H1 (cell line): ENCODE results near the gene YIPF5. TPM values are rescaled to one million over a fixed set of nuclear protein-coding genes. Genes with fewer than 3 reads are reported as not detected.

Source experiments
- CTCF ChIA-PET: fragments of 300-600 bp; sonication (Branson Sonifier 250); formaldehyde crosslinking; loops from one replicate; lab custom pipeline; 2021; ENCODE audit not compliant: partially characterized antibody; lab: Charles Lee
- POLR2A ChIA-PET: fragments of 300-600 bp; sonication (Branson Sonifier 250); formaldehyde crosslinking; loops from one replicate; lab custom pipeline; 2021; ENCODE audit warnings: inconsistent platforms; ENCODE audit not compliant: partially characterized antibody; lab: Charles Lee
- DNase-seq, 2 experiments: peaks; one replicate each; pipeline versions ENCODE4 v3.0.0 to v3.0.0-alpha.2; 2010 to 2022; ENCODE audit warnings: low spot score in 2 of 2, low read depth in 1 of 2, mixed read lengths in 1 of 2
- FAIRE-seq: peaks from 2 replicates; lab custom pipeline; 2011; peaks lifted over from hg19 to GRCh38; lab: Jason Lieb, UNC
- H2AFZ ChIP-seq: 2 replicates; pipeline ENCODE4 v1.8.1; 2012; ENCODE audit warnings: low read length, inconsistent platforms
- H2AK5ac ChIP-seq: 2 replicates; pipeline ENCODE4 v1.6.1; 2013; ENCODE audit warnings: low read depth, low read length
- H2BK120ac ChIP-seq: replicated peaks from 2 replicates; pipeline ENCODE3; 2013; ENCODE audit warnings: low read depth, low read length, inconsistent platforms
- H2BK12ac ChIP-seq: 2 replicates; pipeline ENCODE4 v1.6.1; 2013; ENCODE audit warnings: low read depth, low read length
- H2BK15ac ChIP-seq: 2 replicates; pipeline ENCODE4 v1.6.1; 2013; ENCODE audit warnings: low read length
- H2BK20ac ChIP-seq: 2 replicates; pipeline ENCODE4 v1.6.1; 2013; ENCODE audit warnings: low read length
- H2BK5ac ChIP-seq: 2 replicates; pipeline ENCODE4 v1.6.1; 2013; ENCODE audit warnings: low read depth, low read length
- H3K14ac ChIP-seq: 2 replicates; pipeline ENCODE4 v1.6.1; 2013; ENCODE audit warnings: inconsistent platforms; ENCODE audit not compliant: insufficient read length
- H3K18ac ChIP-seq: 2 replicates; pipeline ENCODE4 v1.6.1; 2013; ENCODE audit warnings: low read length; ENCODE audit errors: extremely low read depth
- H3K23ac ChIP-seq: 2 replicates; pipeline ENCODE4 v1.6.1; 2013; ENCODE audit warnings: inconsistent platforms; ENCODE audit not compliant: insufficient read length
- H3K23me2 ChIP-seq: 2 replicates; pipeline ENCODE4 v1.6.1; 2013; ENCODE audit warnings: low read depth, low read length
- H3K27ac ChIP-seq: 2 replicates; pipeline ENCODE4 v1.6.1; 2011; ENCODE audit warnings: low read depth, low read length, inconsistent platforms
- H3K27me3 ChIP-seq, 4 experiments: replicated peaks in 1 of 4; 1 replicate in 1 of 4; 2 replicates in 3 of 4; pipeline versions ENCODE4 v1.6.1 to v1.8.1; 2011 to 2013; ENCODE audit warnings: low read length in 3 of 4, mild to moderate bottlenecking in 3 of 4, inconsistent platforms in 2 of 4, mixed read lengths in 2 of 4, moderate library complexity in 1 of 4; ENCODE audit not compliant: control insufficient read depth in 3 of 4, insufficient read depth in 3 of 4; ENCODE audit errors: extremely low read depth in 1 of 4
- H3K36me3 ChIP-seq, 4 experiments: 2 replicates each; pipeline versions ENCODE4 v1.6.1 to v1.8.1; 2011 to 2013; ENCODE audit warnings: mild to moderate bottlenecking in 4 of 4, low read length in 3 of 4, moderate library complexity in 2 of 4, control low read depth in 1 of 4, inconsistent platforms in 1 of 4; ENCODE audit not compliant: insufficient read depth in 4 of 4, control insufficient read depth in 2 of 4
- H3K4ac ChIP-seq: replicated peaks from 2 replicates; pipeline ENCODE3; 2013; ENCODE audit warnings: low read length, low read depth, mixed read lengths, inconsistent platforms; ENCODE audit not compliant: insufficient read length
- H3K4me1 ChIP-seq, 4 experiments: replicated peaks in 1 of 4; 1 replicate in 1 of 4; 2 replicates in 3 of 4; pipeline versions ENCODE4 v1.6.1 to v1.8.1; 2011 to 2013; ENCODE audit warnings: low read length in 3 of 4, inconsistent platforms in 2 of 4, mixed read lengths in 1 of 4; ENCODE audit not compliant: insufficient read depth in 4 of 4, control insufficient read depth in 3 of 4
- H3K4me2 ChIP-seq, 2 experiments: 2 replicates each; pipeline versions ENCODE4 v1.6.1 to v1.8.1; 2011 to 2013; ENCODE audit warnings: low read depth in 2 of 2, low read length in 2 of 2, control low read depth in 1 of 2, inconsistent platforms in 1 of 2, mild to moderate bottlenecking in 1 of 2; ENCODE audit not compliant: insufficient read depth in 1 of 2
- H3K4me3 ChIP-seq, 4 experiments: fragments of 200-600, 300-600 bp in 1 of 4; sonication (generic), shearing (Covaris generic), sonication (Bioruptor Twin) in 1 of 4; 2 replicates each; pipeline versions ENCODE4 v1.5.1 to v1.8.1; 2011 to 2016; ENCODE audit warnings: low read length in 4 of 4, low read depth in 3 of 4, control low read depth in 2 of 4, inconsistent platforms in 2 of 4, mild to moderate bottlenecking in 2 of 4, mixed read lengths in 1 of 4, moderate library complexity in 1 of 4; ENCODE audit not compliant: insufficient read depth in 2 of 4; ENCODE audit errors: extremely low read depth in 1 of 4
- H3K56ac ChIP-seq: replicated peaks from 2 replicates; pipeline ENCODE3; 2013; ENCODE audit warnings: low read depth, mild to moderate bottlenecking, mixed read lengths, low read length, inconsistent platforms; ENCODE audit not compliant: insufficient read length
- H3K79me1 ChIP-seq: 2 replicates; pipeline ENCODE4 v1.6.1; 2013; ENCODE audit warnings: low read depth, low read length, control low read depth
- H3K79me2 ChIP-seq, 2 experiments: 2 replicates each; pipeline versions ENCODE4 v1.6.1 to v1.8.1; 2012 to 2013; ENCODE audit warnings: low read length in 2 of 2, mild to moderate bottlenecking in 2 of 2, inconsistent platforms in 1 of 2; ENCODE audit not compliant: insufficient read depth in 2 of 2, control insufficient read depth in 1 of 2
- H3K9ac ChIP-seq, 4 experiments: replicated peaks in 1 of 4; 1 replicate in 1 of 4; 2 replicates in 3 of 4; pipeline versions ENCODE4 v1.6.1 to v1.8.1; 2011 to 2013; ENCODE audit warnings: low read depth in 3 of 4, low read length in 3 of 4, control low read depth in 2 of 4, mild to moderate bottlenecking in 2 of 4, moderate library complexity in 2 of 4, inconsistent platforms in 1 of 4; ENCODE audit errors: extremely low read depth in 1 of 4
- H3K9me3 ChIP-seq, 2 experiments: 2 replicates each; pipeline versions ENCODE4 v1.6.1 to v1.8.1; 2012 to 2013; ENCODE audit warnings: mild to moderate bottlenecking in 2 of 2, moderate library complexity in 2 of 2, control low read depth in 1 of 2, inconsistent platforms in 1 of 2, low read depth in 1 of 2, low read length in 1 of 2, mixed read lengths in 1 of 2; ENCODE audit not compliant: insufficient read depth in 2 of 2
- H4K20me1 ChIP-seq, 2 experiments: replicated peaks in 1 of 2; 2 replicates each; pipeline versions ENCODE3 to v1.8.1; 2011 to 2013; ENCODE audit warnings: inconsistent platforms in 2 of 2, low read length in 2 of 2, mild to moderate bottlenecking in 1 of 2; ENCODE audit not compliant: insufficient read depth in 2 of 2, control insufficient read depth in 1 of 2
- H4K5ac ChIP-seq: 2 replicates; pipeline ENCODE4 v1.6.1; 2013; ENCODE audit warnings: low read length, low read depth, mixed read lengths, inconsistent platforms; ENCODE audit not compliant: insufficient read length
- H4K8ac ChIP-seq: 2 replicates; pipeline ENCODE4 v1.8.0; 2013; ENCODE audit warnings: mild to moderate bottlenecking, moderate library complexity, low read length, inconsistent platforms; ENCODE audit not compliant: insufficient read depth; ENCODE audit errors: extremely low read depth
- H4K91ac ChIP-seq: replicated peaks from 2 replicates; pipeline ENCODE3; 2013; ENCODE audit warnings: low read length, mixed read lengths, inconsistent platforms; ENCODE audit not compliant: insufficient read length
- BCL11A ChIP-seq, 2 experiments: IDR thresholded peaks; one replicate each; pipeline ENCODE4 v1.6.1; 2011; ENCODE audit warnings: low read depth in 2 of 2, low read length in 2 of 2, mild to moderate bottlenecking in 2 of 2
- CBX8 ChIP-seq: fragments of 300-800, 300-1000 bp; sonication (generic); IDR thresholded peaks from 2 replicates; pipeline ENCODE4 v1.7.1; 2016; ENCODE audit warnings: low read depth, low read length, borderline replicate concordance
- E2F6 ChIP-seq: IDR thresholded peaks from 2 replicates; pipeline ENCODE4 v1.6.1; 2012; ENCODE audit warnings: inconsistent platforms
- EZH2 ChIP-seq: fragments of 200-600 bp; sonication (generic); IDR thresholded peaks from 2 replicates; pipeline ENCODE4 v1.7.1; 2012; ENCODE audit warnings: low read depth, mild to moderate bottlenecking, moderate library complexity, low read length, inconsistent platforms; ENCODE audit not compliant: severe bottlenecking
- PHF8 ChIP-seq: fragments of 200-600 bp; sonication (generic); conservative IDR thresholded peaks from 2 replicates; pipeline ENCODE4 v1.7.1; 2012; ENCODE audit warnings: low read depth, mild to moderate bottlenecking, inconsistent platforms, low read length, moderate library complexity
- RNF2 ChIP-seq: fragments of 200-900, 300-1000 bp; sonication (generic); IDR thresholded peaks from 2 replicates; pipeline ENCODE4 v1.7.1; 2016; ENCODE audit warnings: borderline replicate concordance, low read depth, mild to moderate bottlenecking, antibody characterized with exemption, low read length; ENCODE audit not compliant: poor library complexity, severe bottlenecking; ENCODE audit errors: missing control alignments
- SIRT6 ChIP-seq: IDR thresholded peaks from one replicate; pipeline ENCODE4 v1.7.1; 2012; ENCODE audit warnings: low read length, inconsistent platforms
- SP1 ChIP-seq: IDR thresholded peaks from 2 replicates; pipeline ENCODE4 v1.6.1; 2011; ENCODE audit warnings: low read depth, low read length
- WGBS, 2 experiments: shearing (Covaris generic) in 1 of 2; methylation state at CpG; one replicate each; pipeline versions ENCODE4 v1.1.6 to v1.1.7; 2013 to 2015; ENCODE audit warnings: low lambda C conversion rate in 2 of 2, mixed read lengths in 2 of 2, inconsistent platforms in 1 of 2, low coverage in 1 of 2, missing lambda C conversion rate in 1 of 2; ENCODE audit not compliant: insufficient replicate concordance in 2 of 2, insufficient coverage in 1 of 2, insufficient read length in 1 of 2; ENCODE audit errors: extremely low coverage in 1 of 2, missing lambda C conversion rate in 1 of 2; 5-methylcytosine and 5-hydroxymethylcytosine counted together
- polyA plus RNA-seq, 7 experiments: library from polyadenylated mRNA; depleted of rRNA in 3 of 7; stranded (reverse) in 5 of 7; unstranded in 2 of 7; fragments of >200 nt in 5 of 7; fragments of 200-250 nt in 2 of 7; gene quantifications; 1 replicate in 5 of 7; 2 replicates in 1 of 7; 4 replicates in 1 of 7; pipeline versions ENCODE4 v1.2.1 to v1.2.3, GENCODE V29; 2011 to 2013; ENCODE audit warnings: missing spikeins in 2 of 7, mixed read lengths in 2 of 7
- total RNA-seq: library from RNA; stranded (reverse); fragmentation: NEBNext Ultra II Directional; extraction: Animal tissue kit (Norgen Biotek cat#: 25700); gene quantifications from 2 replicates; pipeline ENCODE4 v1.2.1, GENCODE V29; 2021

YIPF5 gene
- total and polyA plus RNA-seq, 2 of the 8 experiments (the other 6 are each of a cell fraction or from before 2014, with no cell fraction given), result 27.6 to 33.6 TPM

- H3K27me3 ChIP-seq, result peaks cover 0 to 9% (median 3%) of the 10 kb centered on the region in 4 experiments; a peak in 3 of 7 replicates
- H3K27ac ChIP-seq, result no peak overlapping the region
- no peak overlapping the region for H2BK120ac ChIP-seq
- no peak overlapping the region for H4K5ac ChIP-seq
- 89% methylated on average over 4 of the region's 4 CpGs; no CpG with 5 or more reads in 1 of the 2 experiments for WGBS, 2 experiments
- no peak for FAIRE-seq
- TF ChIP-seq SP1 (no peak), SIRT6 (no peak), RNF2 (no peak), CBX8 (no peak), E2F6 (no peak), PHF8 (no peak), BCL11A (IDR thresholded peaks at IDR 0.05; ENCODE audit: low read depth in 2 of 2, low read length in 2 of 2) (no peak), EZH2 (no peak)
- no peak overlapping the region for H2BK15ac ChIP-seq
- no peak overlapping the region for H3K18ac ChIP-seq
- no peaks in the 10 kb centered on the region for H3K9me3 ChIP-seq
- H4K20me1 ChIP-seq, result no peaks in the 10 kb centered on the region
- H3K36me3 ChIP-seq, result no peaks in the 10 kb centered on the region
- no peaks in the 10 kb centered on the region for H3K79me2 ChIP-seq
- no peak overlapping the region for H3K23ac ChIP-seq
- H3K56ac ChIP-seq, result no peak overlapping the region
- ChIA-PET CTCF (interaction anchor here (0.7 to 7.0 kb wide), 4 partner anchors 16 to 194 kb away, joined by 3 to 71 read pairs (median 4); no protein-coding TSS in a partner anchor), POLR2A (no interaction called here)
- H2AFZ ChIP-seq, result no peak overlapping the region
- H3K23me2 ChIP-seq, result 0 out of 2 replicates have a peak, but pooled peaks cover 4% of the 10 kb centered on the region
- no peak overlapping the region for H2BK5ac ChIP-seq
- H3K14ac ChIP-seq, result no peak overlapping the region
- H3K9ac ChIP-seq, result no peak overlapping the region
- H3K4ac ChIP-seq, result no peak overlapping the region
- no peaks in the 10 kb centered on the region for H3K79me1 ChIP-seq
- H2BK20ac ChIP-seq, result no peak overlapping the region
- no peak overlapping the region for H3K4me3 ChIP-seq
- H4K91ac ChIP-seq, result no peak overlapping the region
- no peak overlapping the region for H2BK12ac ChIP-seq
- H3K4me2 ChIP-seq, result no peak overlapping the region
- H2AK5ac ChIP-seq, result no peak overlapping the region
- no peak overlapping the region for H4K8ac ChIP-seq
- H3K4me1 ChIP-seq, result peaks cover 0 to 3% (median under 1%) of the 10 kb centered on the region in 4 experiments; a peak in 3 of 7 replicates
- DNase-seq, result no peak
Measured at GRCh38 chr5:144209361-144209760, 38.9 kb upstream of the YIPF5 start.
